Activated T-helper 1 cell treated with anti-CD3 and anti-CD28 coated beads, Interleukin-2, amount 50 U/mL, for 16 hours (primary cell): ENCODE measurements around the gene PSMA7.

Source experiments
- DNase-seq, 2 donors: peaks; one replicate each; pipeline ENCODE4 v3.0.0-alpha.2; 2020; ENCODE audit warnings: low read depth in 1 of 2, low spot score in 1 of 2

Gene PSMA7

DNA sequence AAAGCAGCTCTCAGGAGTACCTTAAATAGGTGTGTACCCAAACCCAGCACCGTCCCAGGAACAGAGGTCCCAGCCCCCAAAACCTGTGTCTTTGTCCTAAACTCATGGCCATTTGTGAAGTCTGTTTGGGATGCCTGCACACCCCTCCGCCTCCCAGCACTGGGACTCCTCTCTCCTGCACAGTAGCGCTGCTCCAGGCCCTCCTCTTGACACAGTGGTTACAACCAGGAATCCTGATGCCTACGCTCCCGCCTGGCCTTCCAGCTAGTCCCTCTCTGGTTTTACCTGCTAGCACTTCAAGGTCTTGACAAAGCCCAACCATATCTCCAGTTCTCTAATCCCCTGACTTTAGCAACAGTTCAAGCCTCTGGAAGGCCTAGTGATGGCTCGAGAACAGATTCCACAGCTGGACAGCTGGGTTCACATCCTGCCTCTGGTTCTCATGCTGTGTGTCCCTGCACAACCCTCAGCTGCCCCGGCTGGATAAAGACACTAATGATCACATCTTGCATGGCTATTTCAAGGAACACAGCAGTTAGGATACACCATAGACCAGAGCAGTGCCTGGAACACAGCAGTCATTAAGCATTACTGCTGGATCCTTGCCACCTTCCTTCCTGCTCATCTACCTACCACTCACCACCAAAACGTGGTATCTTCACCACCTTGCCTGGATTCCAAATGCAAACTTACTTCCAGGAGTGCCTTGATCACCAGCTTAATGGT is 5.6 kb downstream of the PSMA7 start:
- no peak for DNase-seq

DNA sequence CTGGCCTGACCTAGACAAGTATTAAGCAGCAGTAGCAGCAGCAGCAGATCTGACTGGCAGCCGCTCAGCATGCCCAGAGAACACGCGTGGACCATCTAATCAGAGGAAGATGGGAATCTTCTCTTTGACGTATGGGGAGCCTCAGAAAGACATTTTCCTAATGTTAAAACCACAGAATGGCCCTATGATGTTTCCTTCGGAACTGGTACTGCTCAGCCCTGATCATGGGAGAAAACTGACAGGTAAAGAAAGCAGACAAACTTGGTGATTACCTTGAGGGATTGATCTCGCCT is 6.2 kb downstream of the PSMA7 start:
- DNase-seq = no peak

DNA sequence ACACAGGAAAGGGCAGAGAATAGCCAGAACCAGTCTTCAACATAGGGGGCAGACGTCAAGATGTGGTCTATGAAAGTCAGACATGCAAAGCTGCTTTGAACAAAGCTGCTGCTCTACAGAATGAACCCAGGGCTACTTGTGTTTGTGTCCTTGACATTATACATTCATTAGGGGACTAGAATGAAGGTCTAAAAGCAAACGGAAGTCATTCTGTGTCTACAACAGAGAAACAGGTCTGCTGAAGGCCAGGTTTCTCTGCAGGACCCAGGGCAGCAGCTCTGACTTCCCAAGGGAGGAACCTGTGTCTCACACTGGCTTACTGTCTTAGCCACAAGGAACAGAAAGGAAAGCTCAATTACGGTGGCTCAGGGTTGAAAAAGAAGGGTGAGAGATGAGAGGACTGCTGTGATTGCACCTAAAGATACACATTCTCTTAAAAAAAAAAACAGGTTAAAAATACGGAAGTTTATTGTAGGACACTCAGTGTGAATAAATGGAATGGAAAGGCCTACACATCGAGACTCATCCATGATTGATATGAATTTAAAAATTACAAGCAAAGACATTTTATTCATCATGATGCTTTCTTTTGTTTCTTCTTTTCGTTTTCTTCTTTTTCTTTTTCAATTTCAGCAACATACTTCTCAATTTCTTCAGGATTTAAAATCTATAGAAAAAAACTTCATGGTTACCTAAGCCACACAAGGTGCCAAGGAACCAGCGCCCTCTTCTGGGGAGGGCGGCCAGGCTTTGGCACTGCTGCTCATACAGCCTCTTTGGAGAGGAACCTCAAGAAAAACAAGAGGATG is 6.7 kb downstream of the PSMA7 start:
- DNase-seq = peak; percentile 37 to 53

DNA sequence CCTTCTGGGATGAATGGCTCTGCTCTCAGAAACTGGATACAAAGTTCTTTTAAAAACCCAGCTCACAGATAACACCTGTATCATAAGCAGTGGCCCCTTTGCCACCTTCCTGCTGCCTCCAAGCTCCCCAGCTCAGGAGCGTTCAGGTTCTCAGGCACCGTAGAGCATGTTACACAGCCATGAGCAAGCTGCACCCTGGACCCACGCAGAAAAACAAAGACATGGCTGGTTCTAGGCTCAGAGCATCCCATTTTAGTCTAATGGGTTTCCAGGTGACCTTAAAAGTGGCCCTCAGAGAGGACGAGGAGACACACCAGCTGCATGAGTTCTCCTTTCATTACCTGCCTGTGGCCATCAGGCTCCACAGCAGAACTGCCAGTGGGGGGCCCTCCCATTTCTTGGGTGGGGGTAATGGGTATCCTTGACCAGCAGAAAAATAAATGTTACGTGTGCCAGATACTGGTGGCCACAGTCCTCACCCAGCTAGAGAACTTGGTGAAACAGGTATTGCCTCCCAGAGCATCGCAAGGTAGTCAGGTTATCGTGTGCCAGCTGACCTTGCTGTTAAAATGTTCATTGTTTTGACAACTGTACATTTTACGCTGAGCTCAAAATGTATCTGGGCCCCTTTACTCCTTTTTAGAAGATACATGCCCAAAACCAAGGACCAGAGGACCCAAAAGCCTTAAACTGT is 7.5 kb downstream of the PSMA7 start:
- no peak for DNase-seq

DNA sequence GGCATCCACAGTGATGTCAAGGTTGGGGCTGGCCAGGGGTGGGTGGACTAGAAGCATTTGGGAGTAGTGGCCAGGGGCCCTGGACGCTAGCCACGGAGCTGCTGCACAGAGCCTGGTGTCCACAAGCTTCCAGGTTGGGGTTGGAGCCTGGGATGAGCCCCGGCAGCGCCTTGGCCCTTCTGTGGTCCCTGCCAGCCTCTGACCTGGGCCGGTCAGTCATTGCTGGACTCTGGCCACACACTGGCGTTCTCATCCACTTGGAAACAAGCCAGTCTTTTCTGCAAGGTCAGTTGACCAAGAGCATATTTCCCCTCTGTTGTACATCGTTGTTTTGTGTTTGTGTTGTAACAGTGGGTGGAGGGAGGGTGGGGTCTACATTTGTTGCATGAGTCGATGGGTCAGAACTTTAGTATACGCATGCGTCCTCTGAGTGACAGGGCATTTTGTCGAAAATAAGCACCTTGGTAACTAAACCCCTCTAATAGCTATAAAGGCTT is 8.4 kb downstream of the PSMA7 start:
- no peak for DNase-seq

DNA sequence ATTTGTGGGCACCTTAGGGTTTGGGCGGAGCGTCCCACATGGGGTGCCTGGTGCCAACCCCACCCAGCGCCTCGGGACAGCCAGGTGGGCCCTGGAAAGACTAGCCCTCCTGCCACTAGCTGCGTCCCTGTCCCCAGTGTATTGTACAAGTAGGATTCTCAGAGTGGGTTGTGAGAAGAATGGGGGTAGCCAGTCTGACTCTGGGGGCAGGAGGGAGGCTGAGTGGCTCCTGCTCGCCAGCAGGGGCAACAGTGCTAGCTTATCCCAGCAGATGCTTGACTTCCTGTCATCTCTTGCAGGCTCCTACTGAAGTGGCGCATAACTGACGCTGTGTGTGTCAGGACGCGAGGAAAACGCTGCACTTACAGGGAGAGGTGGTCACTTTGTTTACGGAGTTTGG is 9.3 kb downstream of the PSMA7 start:
- no peak for DNase-seq

DNA sequence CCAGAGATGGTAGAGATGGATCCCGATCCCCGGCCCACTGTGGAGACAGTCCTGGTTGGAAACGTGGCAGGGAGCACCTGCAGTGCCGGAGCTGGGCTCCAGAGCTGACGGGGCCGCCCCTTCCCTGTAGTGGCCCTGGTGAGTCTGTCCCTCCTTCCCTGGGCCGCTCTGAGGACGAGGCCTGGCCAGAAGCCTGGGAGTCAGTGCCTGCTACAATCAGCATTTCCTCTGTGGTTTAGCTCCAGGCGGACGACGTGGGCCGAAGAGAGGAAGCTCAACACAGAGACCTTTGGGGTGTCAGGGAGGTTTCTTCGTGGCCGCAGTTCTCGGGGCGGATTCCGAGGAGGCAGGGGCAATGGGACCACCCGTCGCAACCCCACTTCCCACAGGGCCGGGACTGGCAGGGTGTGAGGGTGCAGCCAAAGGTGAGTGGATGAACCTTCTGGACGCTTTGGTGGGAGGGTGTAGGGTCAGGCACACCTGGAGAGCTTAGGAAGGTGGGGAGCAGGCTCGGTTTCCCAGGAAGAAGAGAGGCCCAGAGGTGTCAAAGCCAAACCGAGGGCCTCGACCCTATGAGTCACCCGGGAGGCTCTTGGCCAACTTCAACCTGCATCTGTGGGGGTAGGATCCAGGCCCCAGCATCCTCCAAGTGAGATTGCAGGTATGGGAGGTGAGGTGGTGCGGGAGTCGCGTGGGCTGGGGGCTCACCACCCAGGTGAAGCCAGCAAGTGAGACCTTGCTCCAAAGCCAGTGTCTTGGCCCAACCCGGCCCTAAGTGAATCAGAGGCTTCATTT is 9.9 kb downstream of the PSMA7 start:
- DNase-seq = no peak

DNA sequence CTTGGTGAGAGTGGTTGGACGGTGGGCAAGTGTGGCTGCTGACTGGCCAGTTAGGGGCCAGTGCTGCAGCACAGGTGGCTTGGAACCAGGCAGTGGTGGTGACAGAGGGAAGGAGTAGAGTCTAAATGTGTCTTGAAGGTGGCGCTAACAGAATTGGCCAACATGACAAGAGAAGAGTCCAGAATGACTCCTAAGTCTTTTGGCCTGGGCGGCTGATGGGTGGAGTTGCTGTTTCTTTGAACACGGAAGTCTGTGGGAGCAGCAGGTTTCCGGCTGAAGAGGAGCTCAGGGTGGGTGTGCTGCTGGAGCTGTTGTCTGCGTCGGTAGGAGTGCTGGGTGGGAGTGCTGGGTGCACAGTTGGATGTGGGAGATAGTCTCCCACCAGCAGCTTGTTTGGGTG is 10.8 kb downstream of the PSMA7 start:
- no peak for DNase-seq

DNA sequence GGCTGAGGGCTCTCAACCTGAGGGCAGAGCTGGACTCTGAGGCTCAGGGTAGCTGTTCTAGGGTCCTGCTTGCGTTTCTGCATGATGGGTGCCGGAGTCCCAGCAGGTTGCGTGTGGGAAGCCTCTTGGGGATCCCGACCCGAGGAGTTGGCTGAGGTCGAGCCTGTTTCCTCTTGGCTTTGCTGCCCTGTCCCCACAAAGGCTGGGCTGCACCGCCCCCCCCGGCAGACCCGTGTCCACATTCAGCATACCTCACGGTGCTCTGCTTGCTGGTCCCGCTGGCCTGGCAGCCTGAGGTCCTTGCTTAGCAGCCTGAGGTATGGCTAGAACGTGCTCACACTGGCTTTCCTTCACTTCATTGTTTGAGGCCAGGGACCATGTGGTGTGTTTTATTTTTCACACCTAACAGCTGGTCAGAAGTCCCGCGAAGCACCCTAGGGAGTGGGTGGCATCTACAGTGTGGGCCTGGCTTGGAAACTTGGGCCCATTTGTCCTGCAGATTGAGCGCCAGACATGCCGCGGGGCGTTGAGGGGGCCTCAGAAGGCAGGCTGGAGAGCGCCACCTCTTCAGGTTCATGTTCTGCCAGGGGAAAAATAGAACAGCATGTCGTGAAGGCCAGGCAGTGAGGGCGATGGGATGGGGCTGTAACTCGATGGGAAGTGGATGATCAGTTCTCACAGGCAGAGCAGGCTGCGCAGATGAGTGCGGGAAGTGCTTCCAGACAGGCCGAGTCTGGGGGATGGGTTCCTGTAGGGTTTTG is 11.5 kb downstream of the PSMA7 start:
- no peak for DNase-seq

DNA sequence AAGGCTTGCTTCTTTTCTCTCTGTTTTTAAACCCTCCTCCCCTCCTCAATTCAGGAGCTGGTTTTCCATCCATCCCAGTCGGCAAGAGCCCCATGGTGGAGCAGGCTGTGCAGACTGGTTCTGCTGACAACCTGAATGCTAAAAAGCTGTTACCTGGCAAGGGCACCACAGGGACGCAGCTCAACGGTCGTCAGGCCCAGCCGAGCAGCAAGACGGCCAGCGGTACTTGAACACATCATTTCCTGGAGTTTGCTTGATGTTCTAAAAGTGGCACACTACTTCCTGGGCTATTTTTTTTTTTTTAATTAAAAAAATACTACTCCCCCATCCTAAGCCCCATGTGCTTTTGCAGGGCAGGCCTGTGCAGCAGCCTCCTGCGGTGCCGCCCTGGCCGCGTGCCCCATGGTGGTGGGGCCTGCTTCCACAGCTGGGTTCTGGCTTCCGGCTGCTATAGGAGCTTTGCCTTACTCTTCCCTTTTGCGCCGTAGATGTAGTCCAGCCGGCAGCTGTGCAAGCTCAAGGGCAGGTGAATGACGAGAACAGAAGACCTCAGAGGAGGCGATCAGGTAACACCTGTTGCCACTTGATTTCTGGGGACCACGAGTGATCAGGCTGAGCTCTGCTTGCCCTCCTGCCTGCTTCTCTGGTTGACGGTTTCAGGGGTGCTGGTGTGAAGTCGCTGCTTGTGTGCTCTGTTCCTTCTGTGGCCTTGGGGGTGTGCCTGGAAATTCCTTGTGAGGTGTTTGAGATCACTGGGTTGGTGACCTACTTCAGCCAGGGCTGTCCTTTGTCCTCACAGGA is 13.3 kb downstream of the PSMA7 start:
- no peak for DNase-seq

DNA sequence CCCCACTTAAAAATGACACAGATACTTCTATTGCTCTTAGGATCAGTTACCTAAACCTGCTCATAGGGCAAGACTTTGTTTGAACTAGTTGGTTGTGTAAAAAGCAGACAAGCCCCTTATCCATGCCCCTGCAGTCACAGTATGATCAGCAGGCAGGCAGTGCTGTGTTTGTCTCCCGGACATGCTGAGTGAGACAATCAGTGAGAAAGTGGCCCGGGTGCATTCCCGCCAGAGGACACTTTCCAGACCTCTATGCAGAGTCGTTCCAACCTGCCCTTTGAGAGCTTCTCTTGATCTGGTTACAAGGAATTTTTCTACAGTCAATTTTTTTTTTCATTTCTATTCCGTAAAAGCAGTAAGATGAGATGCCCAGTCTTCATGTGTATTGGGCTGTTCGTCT is 14.7 kb downstream of the PSMA7 start:
- DNase-seq = no peak

DNA sequence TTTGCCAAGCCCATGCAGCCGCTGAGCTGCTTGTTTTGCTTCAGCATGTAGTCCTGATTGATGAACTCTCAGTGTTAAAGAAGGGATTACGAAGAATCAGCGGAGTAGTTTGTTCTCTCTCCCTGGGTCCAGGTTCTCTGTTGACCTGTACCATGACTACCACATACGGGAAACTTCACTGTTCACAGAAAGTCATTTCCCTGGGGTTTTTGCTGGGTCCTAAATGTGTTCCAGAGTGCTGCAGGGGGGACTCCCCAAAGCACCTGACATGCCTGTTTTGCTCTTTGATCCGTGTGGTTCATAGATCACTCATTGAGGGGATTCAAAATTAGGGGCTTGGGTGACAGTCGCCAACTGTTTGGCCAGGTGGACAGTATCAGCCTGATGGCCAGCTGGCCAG is 15.4 kb downstream of the PSMA7 start:
- DNase-seq = no peak

DNA sequence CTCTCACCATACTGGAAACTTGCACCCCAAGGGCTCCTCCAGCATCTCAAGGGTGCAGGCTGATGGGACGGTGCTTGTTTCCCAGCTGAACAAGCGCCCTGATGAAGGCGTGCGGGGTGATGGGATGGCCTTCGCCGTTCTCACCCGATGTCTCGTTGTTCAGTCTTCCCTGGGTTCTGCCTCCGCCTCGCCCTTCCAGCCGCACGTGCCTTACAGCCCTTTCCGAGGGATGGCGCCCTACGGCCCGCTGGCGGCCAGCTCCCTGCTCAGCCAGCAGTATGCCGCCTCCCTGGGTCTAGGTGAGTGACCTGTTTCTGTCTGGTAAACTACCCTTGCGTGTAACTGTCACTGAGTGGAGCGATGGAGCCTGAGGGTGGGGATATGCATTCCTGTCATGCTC is 17.1 kb downstream of the PSMA7 start:
- no peak for DNase-seq

DNA sequence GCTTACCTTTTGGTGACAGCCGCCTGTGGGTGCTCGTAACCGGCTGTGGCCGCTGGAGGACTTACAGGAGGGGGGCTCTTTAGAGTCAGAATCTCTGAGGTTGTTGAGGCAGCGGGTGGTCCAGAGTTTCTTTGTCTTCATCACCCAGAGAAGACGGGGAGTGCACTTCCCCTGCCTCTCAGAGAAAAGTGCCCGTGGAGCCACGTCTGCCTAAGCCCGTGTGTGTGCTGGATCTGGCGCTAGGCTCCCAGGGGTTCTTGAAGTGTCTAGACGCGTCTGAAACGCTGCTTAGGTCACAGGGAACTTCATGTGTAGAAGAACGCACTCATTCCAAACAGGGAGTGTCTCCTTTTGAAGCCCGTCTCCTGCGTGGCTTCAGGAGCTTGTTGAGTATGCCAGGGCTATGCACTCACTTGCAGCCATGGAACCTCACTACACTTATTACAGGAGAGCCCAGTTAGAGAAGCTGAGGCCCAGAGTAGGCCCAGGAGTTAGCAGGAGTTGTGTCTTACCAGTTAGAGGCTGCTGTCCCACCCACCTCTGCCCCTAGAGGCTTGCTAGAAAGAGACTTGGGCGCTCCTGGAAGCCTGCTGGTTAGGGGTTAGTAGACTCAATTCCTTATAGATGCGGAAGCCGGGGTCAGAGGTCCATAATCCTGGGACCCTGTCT is 19.6 kb downstream of the PSMA7 start:
- no peak for DNase-seq

DNA sequence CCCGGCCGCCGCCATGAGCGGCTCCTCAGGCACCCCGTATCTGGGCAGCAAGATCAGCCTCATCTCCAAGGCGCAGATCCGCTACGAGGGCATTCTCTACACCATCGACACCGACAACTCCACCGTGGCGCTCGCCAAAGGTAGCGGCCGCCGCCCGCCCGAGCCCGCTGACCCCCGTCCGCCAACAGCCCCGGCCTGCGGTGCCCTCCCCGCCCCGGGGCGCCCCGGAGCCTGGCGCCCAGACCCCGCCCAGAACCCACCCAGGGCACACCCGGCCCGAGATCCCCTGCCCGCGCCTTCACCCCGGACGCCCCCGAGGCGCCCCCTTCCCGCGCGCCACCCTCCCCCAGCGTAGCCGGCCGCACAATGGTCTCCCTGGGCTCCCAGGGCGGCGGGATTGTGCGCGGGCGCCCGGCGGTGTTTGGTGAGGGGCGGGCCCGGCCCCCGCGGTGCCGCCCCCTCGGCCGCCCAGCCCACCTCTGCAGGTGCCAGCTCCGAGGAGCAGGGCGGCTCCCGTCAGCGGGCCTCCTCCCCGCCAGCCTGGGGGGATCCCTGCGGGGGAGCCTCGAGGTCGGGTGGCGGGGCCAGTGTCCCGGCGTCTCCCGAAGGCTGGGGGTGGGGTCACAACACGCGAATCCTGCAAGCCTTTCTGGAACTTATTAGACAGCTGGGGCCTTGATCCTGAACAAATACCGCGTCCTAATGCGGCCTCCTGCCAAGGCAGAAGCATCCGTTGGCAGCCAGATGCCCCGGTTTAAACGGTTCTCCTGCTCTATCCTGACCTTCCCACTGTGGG is 20.3 kb downstream of the PSMA7 start:
- peak in 1 of 2 donors; percentile 26 for DNase-seq

DNA sequence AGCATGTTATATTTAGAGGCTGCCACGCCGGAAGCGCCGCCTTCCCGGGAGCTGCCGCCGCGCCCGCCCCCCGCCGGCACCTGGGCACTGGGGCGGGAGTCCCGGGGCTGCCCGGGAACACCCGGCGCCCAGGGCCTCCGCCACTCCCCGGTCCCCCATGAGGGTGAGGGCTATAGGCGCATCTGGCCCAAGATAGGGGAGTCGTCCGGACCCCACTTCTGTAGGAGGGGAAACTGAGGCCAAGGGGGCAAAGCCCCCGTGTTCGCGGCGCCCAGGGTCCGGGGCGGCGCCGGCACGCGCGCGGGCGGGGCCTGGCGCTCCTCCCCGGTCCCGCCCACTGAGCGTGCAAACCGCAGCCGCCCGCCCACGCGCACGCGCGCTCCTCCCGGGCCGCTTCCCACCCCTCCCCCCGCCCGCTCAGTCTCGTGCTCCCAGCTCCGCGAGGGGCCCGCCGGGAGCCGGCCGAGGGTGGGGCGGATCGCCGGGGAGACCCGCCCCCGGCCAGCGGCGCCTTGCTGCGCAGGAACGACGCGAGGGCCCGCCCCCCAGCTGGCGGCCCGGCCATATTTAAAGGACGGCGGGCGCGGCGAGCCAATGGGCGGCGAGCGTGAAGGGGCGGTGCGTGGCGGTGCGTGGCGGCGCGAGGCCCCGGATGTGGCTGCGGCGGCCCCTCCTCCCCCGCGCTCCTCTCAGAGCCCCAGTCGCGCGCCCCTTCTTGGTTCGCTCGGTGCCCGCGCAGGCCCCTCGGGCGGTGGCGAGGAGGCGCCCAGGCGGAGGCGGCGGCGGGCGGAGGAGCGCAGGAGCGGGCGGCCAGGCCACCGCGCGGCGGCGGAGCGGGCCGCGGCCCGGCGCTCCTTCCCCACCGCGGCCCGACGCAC is 21.2 kb downstream of the PSMA7 start, which contains the start of gene LSM14B:
TSS of gene LSM14B (plus strand) at position 700 of the 878 bp plus-strand sequence. CDS start 192 bp downstream, outside the sequence.
- DNase-seq = peak; percentile 88 to 98
